CD4-positive, alpha-beta T cell (primary cell): ENCODE measurements around the gene NEU1. TPM values are rescaled to one million over a fixed set of nuclear protein-coding genes. Genes with fewer than 3 reads are reported as not detected.

Experiments used
- ATAC-seq: fragments of 200-7000 bp; cut with Tn5 transposase; one replicate; pipeline ENCODE4 v1.10.0; 2022; ENCODE audit warnings: mild to moderate bottlenecking; ENCODE audit not compliant: poor library complexity
- CTCF ChIA-PET: fragments of 350-600 bp; sonication (Branson Sonifier 250); formaldehyde crosslinking; loops from one replicate; lab custom pipeline; 2021; ENCODE audit warnings: antibody characterized with exemption, inconsistent platforms; lab: Charles Lee
- POLR2A ChIA-PET: fragments of 350-600 bp; sonication (Branson Sonifier 250); formaldehyde crosslinking; loops from one replicate; lab custom pipeline; 2021; ENCODE audit warnings: antibody characterized with exemption, inconsistent platforms; lab: Charles Lee
- DNase-seq, 14 experiments: peaks; one replicate each; pipeline ENCODE4 v3.0.0-alpha.2; 2013 to 2020; ENCODE audit warnings: mixed read lengths in 2 of 14
- H3K27ac ChIP-seq, 2 donors: one replicate each; pipeline versions ENCODE4 v1.5.1 to v1.7.0; 2013; ENCODE audit warnings: low read length in 2 of 2, low read depth in 1 of 2, mild to moderate bottlenecking in 1 of 2
- H3K27me3 ChIP-seq, 2 experiments: 1 replicate in 1 of 2; 2 replicates in 1 of 2; pipeline versions ENCODE4 v1.6.1 to v1.7.0; 2013; ENCODE audit warnings: low read length in 2 of 2, control low read depth in 1 of 2, mild to moderate bottlenecking in 1 of 2, moderate library complexity in 1 of 2; ENCODE audit not compliant: insufficient read depth in 2 of 2, control insufficient read depth in 1 of 2
- H3K36me3 ChIP-seq: one replicate; pipeline ENCODE4 v1.6.1; 2013; ENCODE audit warnings: low read length, control low read depth; ENCODE audit not compliant: insufficient read depth
- H3K4me1 ChIP-seq: one replicate; pipeline ENCODE4 v1.6.1; 2013; ENCODE audit warnings: low read length, control low read depth; ENCODE audit not compliant: insufficient read depth
- H3K4me3 ChIP-seq: one replicate; pipeline ENCODE4 v1.5.1; 2013; ENCODE audit warnings: mild to moderate bottlenecking, low read length, moderate library complexity
- H3K9me3 ChIP-seq, 2 experiments: 1 replicate in 1 of 2; 2 replicates in 1 of 2; pipeline versions ENCODE4 v1.6.1 to v1.7.0; 2013; ENCODE audit warnings: low read length in 2 of 2, mild to moderate bottlenecking in 2 of 2, control low read depth in 1 of 2, moderate library complexity in 1 of 2; ENCODE audit not compliant: control insufficient read depth in 1 of 2, insufficient read depth in 1 of 2
- H3K27ac Mint-ChIP-seq: one replicate; pipeline ENCODE4 v1.8.0; 2020; ENCODE audit warnings: mixed read lengths
- H3K27me3 Mint-ChIP-seq: one replicate; pipeline ENCODE4 v1.8.0; 2021; ENCODE audit warnings: mixed read lengths
- H3K36me3 Mint-ChIP-seq: one replicate; pipeline ENCODE4 v1.8.0; 2021; ENCODE audit warnings: low read depth, mixed read lengths
- H3K4me1 Mint-ChIP-seq: one replicate; pipeline ENCODE4 v1.8.0; 2021; ENCODE audit warnings: low read depth, mixed read lengths
- H3K4me3 Mint-ChIP-seq: one replicate; pipeline ENCODE4 v1.8.0; 2020; ENCODE audit warnings: mild to moderate bottlenecking, mixed read lengths
- H3K9me3 Mint-ChIP-seq: one replicate; pipeline ENCODE4 v1.8.0; 2020; ENCODE audit warnings: mixed read lengths
- intact Hi-C, 2 experiments: fragments of 100-400 bp; cut with DNase I in 1 of 2; cut with micrococcal nuclease in 1 of 2; formaldehyde crosslinking; loops; one replicate each; pipeline versions ENCODE4 v1.15.1 to v1.9.0; 2023 to 2025; cut with DNase I, micrococcal nuclease
- total RNA-seq, 174 experiments: library from RNA in 2 of 174; stranded (reverse) in 2 of 174; gene quantifications; one replicate each; pipeline ENCODE4 v1.2.3 and lab custom pipeline; 2021 to 2026
- TF ChIP-seq, protein P1 (sequence below): fragments of 200-600 bp; IDR thresholded peaks from one replicate; pipeline ENCODE4 v1.8.0; 2022; ENCODE audit warnings: antibody characterized with exemption, mild to moderate bottlenecking

Gene NEU1
- total RNA-seq, 2 experiments from 2014 or later: 19.7 to 21.1 TPM

GRCh38 chr6:31880616-31881015 lies 18.0 kb upstream of the NEU1 start:
- intact Hi-C loops: no loop called here
- DNase-seq (no peak), ATAC-seq (no peak)
- Mint-ChIP-seq H3K9me3 (no peaks in the 10 kb centered on the region), H3K4me3 (no peak overlapping the region), H3K27ac (no peak overlapping the region), H3K36me3 (peaks cover 57% of the 10 kb centered on the region), H3K27me3 (no peaks in the 10 kb centered on the region), H3K4me1 (no peaks in the 10 kb centered on the region)
- CTCF ChIA-PET: no interaction called here
- peaks cover 53% of the 10 kb centered on the region for H3K36me3 ChIP-seq
- H3K9me3 ChIP-seq: no peaks in the 10 kb centered on the region
- no peak overlapping the region for H3K27ac ChIP-seq
- H3K27me3 ChIP-seq: no peaks in the 10 kb centered on the region
- no peak overlapping the region for H3K4me3 ChIP-seq
- H3K4me1 ChIP-seq: no peaks in the 10 kb centered on the region
- POLR2A ChIA-PET: no interaction called here
- TF ChIP-seq, protein P1, sequence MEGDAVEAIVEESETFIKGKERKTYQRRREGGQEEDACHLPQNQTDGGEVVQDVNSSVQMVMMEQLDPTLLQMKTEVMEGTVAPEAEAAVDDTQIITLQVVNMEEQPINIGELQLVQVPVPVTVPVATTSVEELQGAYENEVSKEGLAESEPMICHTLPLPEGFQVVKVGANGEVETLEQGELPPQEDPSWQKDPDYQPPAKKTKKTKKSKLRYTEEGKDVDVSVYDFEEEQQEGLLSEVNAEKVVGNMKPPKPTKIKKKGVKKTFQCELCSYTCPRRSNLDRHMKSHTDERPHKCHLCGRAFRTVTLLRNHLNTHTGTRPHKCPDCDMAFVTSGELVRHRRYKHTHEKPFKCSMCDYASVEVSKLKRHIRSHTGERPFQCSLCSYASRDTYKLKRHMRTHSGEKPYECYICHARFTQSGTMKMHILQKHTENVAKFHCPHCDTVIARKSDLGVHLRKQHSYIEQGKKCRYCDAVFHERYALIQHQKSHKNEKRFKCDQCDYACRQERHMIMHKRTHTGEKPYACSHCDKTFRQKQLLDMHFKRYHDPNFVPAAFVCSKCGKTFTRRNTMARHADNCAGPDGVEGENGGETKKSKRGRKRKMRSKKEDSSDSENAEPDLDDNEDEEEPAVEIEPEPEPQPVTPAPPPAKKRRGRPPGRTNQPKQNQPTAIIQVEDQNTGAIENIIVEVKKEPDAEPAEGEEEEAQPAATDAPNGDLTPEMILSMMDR: no peak

GRCh38 chr6:31879901-31880300 lies 17.3 kb upstream of the NEU1 start:
- ChIA-PET POLR2A (no interaction called here), CTCF (no interaction called here)
- no peaks in the 10 kb centered on the region for H3K27me3 Mint-ChIP-seq
- no peaks in the 10 kb centered on the region for H3K9me3 Mint-ChIP-seq
- no peak overlapping the region for H3K4me3 Mint-ChIP-seq
- H3K36me3 Mint-ChIP-seq: peaks cover 50% of the 10 kb centered on the region
- no peak overlapping the region for H3K27ac ChIP-seq
- H3K36me3 ChIP-seq: peaks cover 48% of the 10 kb centered on the region
- TF ChIP-seq, protein P1: no peak
- intact Hi-C loops: no loop called here
- DNase-seq (no peak), ATAC-seq (no peak)
- no peaks in the 10 kb centered on the region for H3K27me3 ChIP-seq
- no peak overlapping the region for H3K27ac Mint-ChIP-seq
- H3K4me3 ChIP-seq: no peak overlapping the region
- H3K9me3 ChIP-seq: no peaks in the 10 kb centered on the region
- H3K4me1 ChIP-seq: no peaks in the 10 kb centered on the region
- no peaks in the 10 kb centered on the region for H3K4me1 Mint-ChIP-seq

DNA sequence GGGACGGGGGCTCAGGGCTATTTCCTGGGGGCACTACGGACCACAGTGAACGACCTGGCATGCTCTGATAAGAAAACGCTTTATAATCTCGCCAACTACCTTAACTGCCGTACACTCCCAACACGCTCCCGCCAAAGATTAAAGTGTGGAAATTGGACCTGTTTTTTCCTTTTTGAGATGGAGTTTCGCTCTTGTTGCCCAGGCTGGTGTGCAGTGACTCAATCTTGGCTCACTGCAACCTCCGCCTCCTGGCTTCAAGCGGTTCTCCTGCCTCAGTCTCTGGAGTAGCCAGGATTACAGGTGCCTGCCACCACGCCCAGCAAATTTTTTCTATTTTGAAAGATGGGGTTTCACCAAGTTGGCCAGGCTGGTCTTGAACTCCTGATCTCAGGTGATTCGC lies 16.5 kb upstream of the NEU1 start:
- Mint-ChIP-seq H3K4me1 (no peaks in the 10 kb centered on the region), H3K4me3 (no peak overlapping the region), H3K27ac (no peak overlapping the region), H3K27me3 (no peaks in the 10 kb centered on the region), H3K9me3 (no peaks in the 10 kb centered on the region), H3K36me3 (peaks cover 43% of the 10 kb centered on the region)
- H3K9me3 ChIP-seq: no peaks in the 10 kb centered on the region
- H3K4me1 ChIP-seq: no peaks in the 10 kb centered on the region
- no peak overlapping the region for H3K27ac ChIP-seq
- no peak for DNase-seq
- POLR2A ChIA-PET: no interaction called here
- no peak overlapping the region for H3K4me3 ChIP-seq
- intact Hi-C loops: no loop called here
- no peak for ATAC-seq
- H3K36me3 ChIP-seq: peaks cover 41% of the 10 kb centered on the region
- CTCF ChIA-PET: no interaction called here
- TF ChIP-seq, protein P1: no peak
- no peaks in the 10 kb centered on the region for H3K27me3 ChIP-seq
